HG03097 (cell line): ENCODE data around the gene MPP3.
"Not testable (repeated sequence)": the region's sequence is repeated elsewhere in the genome, so short reads cannot be mapped to it uniquely, and the experiment has no call there.

ENCODE experiments used
- ATAC-seq: cut with Tn5 transposase; IDR thresholded peaks from one replicate; pipeline ENCODE4 v1.9.1; 2021; ENCODE audit not compliant: unreplicated experiment, low FRiP score

MPP3 gene, protein sequence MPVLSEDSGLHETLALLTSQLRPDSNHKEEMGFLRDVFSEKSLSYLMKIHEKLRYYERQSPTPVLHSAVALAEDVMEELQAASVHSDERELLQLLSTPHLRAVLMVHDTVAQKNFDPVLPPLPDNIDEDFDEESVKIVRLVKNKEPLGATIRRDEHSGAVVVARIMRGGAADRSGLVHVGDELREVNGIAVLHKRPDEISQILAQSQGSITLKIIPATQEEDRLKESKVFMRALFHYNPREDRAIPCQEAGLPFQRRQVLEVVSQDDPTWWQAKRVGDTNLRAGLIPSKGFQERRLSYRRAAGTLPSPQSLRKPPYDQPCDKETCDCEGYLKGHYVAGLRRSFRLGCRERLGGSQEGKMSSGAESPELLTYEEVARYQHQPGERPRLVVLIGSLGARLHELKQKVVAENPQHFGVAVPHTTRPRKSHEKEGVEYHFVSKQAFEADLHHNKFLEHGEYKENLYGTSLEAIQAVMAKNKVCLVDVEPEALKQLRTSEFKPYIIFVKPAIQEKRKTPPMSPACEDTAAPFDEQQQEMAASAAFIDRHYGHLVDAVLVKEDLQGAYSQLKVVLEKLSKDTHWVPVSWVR

GRCh38 chr17:43832976-43833829, at the start of gene MPP3:
MPP3 (minus strand) TSS chr17:43833146; CDS start chr17:43831906, 1,240 bp downstream.
- no peak for ATAC-seq

- ATAC-seq, result no peak
Measured at GRCh38 chr17:43881758-43882505, 49.0 kb upstream of the MPP3 start.

GRCh38 chr17:43881181-43881580, 48.2 kb upstream of the MPP3 start:
- ATAC-seq, result no peak

GRCh38 chr17:43880420-43880991, 47.6 kb upstream of the MPP3 start:
- ATAC-seq, result no peak

DNA sequence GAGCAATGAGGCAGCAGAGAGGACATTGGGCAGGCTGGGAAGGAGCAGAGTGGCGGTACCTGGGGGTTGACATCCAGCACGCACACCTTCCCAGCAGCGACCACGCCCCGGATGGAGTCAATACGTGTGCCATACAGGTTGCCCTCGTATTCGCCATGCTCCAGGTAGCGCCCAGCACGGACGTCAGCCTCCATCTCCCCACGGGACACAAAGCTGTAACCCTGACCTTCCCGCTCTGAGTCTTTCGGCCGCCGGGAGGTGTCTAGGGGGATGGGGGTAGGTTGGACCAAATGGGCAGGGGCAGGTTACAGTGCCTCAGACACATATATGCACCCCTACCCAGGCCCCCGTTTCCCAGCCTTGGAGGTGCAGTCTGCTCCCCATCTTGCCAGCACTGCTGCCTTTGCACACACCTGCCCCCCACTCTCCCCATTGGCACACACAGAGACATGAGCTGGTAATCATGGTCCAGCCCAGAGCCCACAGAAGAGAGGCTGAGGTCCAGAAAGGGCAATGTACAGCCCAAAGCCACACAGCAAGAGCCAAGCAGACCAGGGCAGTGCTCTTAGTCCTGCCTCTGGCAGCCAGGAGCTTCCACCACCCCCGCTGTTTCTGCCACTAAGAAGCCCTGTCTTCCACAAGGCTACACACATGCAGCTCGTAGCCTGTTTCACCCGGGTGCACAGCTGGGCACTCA, 46.9 kb upstream of the MPP3 start:
- ATAC-seq, result no peak

GRCh38 chr17:43878260-43879175, 45.6 kb upstream of the MPP3 start:
- no peak for ATAC-seq

- no peak for ATAC-seq
Measured at GRCh38 chr17:43877451-43878155, 44.7 kb upstream of the MPP3 start.

DNA sequence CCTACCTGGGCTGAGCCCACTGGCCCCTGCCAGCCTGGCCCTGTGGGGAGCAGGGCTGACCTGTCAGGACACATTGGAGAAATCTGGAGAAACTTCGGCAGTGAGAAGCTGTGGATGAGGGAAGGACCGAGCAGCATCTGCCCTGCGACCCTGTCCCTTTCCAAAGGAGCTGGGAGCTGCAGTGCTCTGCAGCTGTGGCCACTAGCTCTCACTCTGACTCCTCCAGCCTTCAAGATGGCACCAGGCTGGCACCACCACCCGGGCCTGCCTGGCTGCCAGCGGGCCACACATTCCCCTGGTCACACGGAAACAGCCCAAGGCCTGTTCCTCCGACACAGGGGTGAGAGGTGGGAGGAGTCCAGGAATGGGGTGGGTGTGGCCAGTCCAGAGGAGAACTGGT, 44.1 kb upstream of the MPP3 start:
- ATAC-seq, result no peak

- ATAC-seq, result no peak
Measured at GRCh38 chr17:43875476-43876147, 42.7 kb upstream of the MPP3 start.

GRCh38 chr17:43874293-43874692, 41.3 kb upstream of the MPP3 start:
- no peak for ATAC-seq

GRCh38 chr17:43873815-43874214, 40.9 kb upstream of the MPP3 start:
- ATAC-seq, result no peak

GRCh38 chr17:43873091-43873490, 40.1 kb upstream of the MPP3 start:
- no peak for ATAC-seq

- no peak for ATAC-seq
Measured at GRCh38 chr17:43871946-43872690, 39.2 kb upstream of the MPP3 start.

GRCh38 chr17:43869031-43869430, 36.1 kb upstream of the MPP3 start:
- not testable (repeated sequence) for ATAC-seq

DNA sequence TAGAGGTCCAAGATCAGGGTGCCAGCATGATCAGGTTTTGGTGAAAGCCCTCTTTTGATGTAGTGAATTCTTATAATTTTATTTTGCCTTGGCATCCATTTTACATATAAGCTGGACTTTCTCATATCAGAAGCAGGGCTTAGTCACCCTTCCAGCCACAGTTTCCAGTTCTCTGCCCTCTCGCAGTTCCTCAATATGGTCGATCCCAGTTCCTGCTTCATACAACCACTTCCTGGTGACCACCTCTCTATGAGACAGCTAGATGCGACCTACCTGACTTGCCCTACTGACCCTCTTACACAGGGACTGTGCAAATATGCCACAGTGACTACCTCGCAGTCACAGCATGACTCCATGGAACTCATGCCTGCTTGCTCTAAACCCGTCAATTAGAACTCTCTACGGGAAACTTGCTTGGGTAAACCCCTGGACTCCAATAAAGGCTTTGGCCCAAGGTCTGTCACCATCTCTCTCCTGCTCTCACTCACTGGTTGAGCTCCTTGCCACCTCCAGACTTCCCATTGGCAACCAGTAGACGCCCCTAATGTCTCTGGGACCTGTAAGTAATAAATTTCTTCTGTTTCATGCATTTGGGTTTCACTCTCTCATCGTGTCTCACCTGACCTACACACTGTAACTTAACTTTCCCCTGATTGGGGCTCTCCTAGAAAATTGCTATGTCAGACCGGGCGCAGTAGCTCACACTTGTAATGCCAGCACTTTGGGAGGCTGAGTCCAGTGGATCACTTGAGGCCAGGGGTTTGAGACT, 35.5 kb upstream of the MPP3 start:
- ATAC-seq, result no peak
